Islet precursor cell (in vitro differentiated cells): ENCODE results near the gene DOCK4.
"Not testable (repeated sequence)": the region's sequence is repeated elsewhere in the genome, so short reads cannot be mapped to it uniquely, and the experiment has no call there.

Experiments
- DNase-seq: peaks from one replicate; pipeline ENCODE4 v3.0.0-alpha.2; 2018

DOCK4 gene, protein sequence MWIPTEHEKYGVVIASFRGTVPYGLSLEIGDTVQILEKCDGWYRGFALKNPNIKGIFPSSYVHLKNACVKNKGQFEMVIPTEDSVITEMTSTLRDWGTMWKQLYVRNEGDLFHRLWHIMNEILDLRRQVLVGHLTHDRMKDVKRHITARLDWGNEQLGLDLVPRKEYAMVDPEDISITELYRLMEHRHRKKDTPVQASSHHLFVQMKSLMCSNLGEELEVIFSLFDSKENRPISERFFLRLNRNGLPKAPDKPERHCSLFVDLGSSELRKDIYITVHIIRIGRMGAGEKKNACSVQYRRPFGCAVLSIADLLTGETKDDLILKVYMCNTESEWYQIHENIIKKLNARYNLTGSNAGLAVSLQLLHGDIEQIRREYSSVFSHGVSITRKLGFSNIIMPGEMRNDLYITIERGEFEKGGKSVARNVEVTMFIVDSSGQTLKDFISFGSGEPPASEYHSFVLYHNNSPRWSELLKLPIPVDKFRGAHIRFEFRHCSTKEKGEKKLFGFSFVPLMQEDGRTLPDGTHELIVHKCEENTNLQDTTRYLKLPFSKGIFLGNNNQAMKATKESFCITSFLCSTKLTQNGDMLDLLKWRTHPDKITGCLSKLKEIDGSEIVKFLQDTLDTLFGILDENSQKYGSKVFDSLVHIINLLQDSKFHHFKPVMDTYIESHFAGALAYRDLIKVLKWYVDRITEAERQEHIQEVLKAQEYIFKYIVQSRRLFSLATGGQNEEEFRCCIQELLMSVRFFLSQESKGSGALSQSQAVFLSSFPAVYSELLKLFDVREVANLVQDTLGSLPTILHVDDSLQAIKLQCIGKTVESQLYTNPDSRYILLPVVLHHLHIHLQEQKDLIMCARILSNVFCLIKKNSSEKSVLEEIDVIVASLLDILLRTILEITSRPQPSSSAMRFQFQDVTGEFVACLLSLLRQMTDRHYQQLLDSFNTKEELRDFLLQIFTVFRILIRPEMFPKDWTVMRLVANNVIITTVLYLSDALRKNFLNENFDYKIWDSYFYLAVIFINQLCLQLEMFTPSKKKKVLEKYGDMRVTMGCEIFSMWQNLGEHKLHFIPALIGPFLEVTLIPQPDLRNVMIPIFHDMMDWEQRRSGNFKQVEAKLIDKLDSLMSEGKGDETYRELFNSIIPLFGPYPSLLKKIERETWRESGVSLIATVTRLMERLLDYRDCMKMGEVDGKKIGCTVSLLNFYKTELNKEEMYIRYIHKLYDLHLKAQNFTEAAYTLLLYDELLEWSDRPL (N-terminal part only)

GRCh38 chr7:112206238-112206990 is at the start of gene DOCK4, which contains the start of gene ZNF277:
Gene DOCK4, minus strand, starts transcription at chr7:112206399. Its CDS starts 261 bp downstream, at chr7:112206138.
Gene ZNF277, plus strand, starts transcription at chr7:112206695. Its CDS starts 22 bp downstream, at chr7:112206717.
- peak; percentile 100 for DNase-seq

GRCh38 chr7:112255388-112255720 is 49.2 kb upstream of the DOCK4 start:
- DNase-seq = no peak

DNA sequence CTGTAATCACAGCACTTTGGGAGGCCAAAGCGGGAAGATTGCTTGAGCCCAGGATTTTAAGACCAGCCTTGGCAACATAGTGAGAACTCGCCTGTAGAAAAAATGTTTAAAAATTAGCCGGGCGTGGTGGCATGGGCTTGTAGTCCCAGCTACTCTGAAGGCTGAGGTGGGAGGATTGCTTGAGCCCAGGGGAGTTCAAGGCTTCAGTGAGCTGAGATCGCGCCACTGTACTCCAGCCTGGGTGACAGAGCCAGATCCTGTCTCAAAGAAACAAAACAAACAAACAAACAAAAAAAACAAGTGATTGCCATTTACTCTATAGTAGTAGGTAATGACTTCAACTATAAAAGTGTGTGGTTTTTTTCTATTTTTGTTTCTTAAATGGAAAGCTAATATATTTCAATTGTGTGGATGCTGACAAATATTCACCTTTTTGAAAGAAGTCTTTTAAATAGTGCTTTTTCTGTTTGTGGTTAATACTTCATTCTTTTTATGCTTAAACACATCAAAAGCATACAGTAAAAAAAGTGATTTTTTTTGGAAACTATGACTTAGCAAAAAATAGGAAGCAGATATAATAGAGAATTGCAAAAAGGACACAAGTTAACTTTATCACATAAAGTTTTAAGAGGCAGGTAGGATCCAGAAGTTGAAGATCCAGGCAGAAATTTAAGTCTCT is 48.6 kb upstream of the DOCK4 start:
- DNase-seq = peak; percentile 52

GRCh38 chr7:112254156-112254555 is 48.0 kb upstream of the DOCK4 start:
- no peak for DNase-seq

DNA sequence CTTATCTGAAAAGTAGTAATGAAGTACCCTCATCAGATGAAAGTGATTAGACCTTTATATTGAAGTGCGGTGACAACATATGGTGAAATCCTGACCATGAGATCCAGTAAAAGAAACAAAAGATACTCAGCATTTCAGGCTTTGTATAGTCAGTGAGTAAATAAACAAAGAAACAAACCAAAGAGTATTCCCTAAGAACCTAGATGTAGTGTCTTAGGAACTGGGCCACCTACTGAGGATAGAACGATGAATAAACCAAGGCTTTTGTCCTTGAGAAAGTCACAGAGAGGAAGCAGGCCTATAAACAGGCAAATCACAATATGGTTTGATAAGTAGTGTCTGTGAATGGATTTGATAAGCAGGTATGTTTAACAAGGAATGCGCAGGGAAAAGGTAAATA is 46.5 kb upstream of the DOCK4 start:
- no peak for DNase-seq

DNA sequence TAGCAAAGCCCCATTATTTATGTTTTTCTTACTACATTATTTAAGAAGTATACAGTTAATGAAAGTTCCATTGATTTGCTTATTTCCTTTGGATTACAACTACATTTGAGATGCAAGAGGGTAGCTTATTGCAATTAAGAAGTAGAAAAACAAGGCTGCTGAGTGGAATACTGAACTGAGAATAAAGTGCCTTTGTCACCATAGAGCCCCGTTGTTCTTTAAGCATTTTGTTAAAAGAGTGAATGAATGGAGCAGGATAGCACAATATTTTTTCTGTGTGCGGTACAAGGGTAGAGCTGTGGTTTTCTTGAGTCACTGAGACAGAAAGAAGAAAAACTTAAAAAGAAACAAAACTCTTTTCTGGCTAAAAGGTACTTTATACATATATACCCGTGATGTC is 45.9 kb upstream of the DOCK4 start:
- DNase-seq = no peak

DNA sequence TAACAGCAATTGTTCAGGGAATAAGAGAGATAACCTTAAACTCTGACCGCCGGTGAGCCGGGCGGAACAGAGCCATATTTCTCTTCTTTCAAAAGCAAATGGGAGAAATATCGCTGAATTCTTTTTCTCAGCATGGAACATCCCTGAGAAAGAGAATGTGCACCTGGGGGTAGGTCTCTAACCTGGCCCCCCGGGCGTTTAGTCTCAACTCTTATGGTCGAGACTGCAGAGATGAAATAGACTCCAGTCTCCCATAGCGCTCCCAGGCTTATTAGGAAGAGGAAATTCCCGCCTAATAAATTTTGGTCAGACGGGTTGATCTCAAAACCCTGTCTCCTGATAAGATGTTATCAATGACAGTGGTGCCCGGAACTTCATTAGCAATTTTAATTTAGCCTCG is 43.8 kb upstream of the DOCK4 start:
- DNase-seq = not testable (repeated sequence)

GRCh38 chr7:112248598-112248997 is 42.4 kb upstream of the DOCK4 start:
- DNase-seq = no peak

- peak; percentile 81 for DNase-seq
Measured at GRCh38 chr7:112238852-112239610, 32.8 kb upstream of the DOCK4 start.

- no peak for DNase-seq
Measured at GRCh38 chr7:112238330-112238729, 32.1 kb upstream of the DOCK4 start.

DNA sequence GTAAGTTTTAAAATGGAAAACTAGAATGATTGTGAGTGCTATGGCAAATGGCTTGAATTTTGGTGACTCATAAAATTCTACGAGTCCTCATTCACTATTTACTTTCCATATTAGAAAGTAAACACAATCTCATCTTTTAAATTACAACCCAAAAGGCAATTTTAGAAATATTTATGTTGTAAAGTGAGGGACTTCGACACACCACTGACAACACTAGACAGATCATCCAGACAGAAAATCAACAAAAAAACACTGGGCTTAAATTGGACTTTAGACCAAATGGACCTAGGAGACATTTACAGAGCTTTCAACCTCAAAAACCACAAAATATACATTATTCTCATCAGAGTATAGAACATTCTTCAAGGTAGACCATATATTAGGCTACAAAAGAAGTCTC is 30.4 kb upstream of the DOCK4 start:
- DNase-seq = no peak

DNA sequence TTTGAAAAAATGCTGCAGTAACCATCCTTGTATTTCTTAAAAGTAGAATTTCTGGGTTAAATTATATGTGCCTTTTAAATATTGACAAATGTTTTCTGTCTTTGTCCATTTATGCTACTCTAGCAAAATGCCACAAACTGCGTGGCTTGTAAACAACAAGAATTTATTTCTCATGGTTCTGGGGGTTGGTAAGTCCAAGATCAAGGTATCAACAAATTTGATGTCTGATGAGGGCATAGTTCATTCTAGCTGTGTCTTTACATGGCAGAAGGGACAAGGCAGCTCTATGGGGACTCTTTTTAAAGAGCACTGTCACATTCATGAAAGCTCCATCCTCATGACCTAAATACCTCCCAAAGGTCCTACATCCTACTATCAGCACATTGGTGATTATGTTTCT is 27.9 kb upstream of the DOCK4 start:
- DNase-seq = no peak

DNA sequence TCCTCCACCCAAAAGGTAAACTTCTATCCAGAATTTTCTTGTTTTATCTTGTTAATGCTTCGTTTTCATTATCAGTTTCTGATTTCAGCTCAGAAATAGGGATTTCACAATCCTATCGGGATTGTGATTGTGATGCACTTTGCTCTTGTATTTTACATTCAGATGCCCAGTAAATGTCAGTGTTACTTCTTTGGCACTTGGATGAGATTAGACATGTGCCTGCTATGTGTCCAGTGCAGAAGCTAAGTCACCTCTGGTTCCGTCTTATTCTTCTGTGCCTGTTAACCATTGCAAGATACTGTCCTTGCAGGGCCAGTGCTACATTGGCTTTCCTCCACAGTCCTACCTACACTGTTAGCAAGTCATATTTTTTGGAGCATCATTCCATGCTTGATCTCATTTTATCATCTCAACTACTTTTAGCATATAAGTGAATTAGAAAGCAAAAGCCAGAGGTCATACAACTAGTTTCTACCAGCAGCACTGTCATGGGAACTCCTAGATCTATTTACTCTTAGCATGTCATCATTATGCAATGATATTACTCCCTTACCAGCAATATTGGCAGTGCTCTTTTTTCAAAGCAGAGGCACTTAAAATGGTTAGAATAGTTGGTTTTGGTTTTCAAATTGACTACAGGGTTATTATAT is 27.0 kb upstream of the DOCK4 start:
- no peak for DNase-seq

DNA sequence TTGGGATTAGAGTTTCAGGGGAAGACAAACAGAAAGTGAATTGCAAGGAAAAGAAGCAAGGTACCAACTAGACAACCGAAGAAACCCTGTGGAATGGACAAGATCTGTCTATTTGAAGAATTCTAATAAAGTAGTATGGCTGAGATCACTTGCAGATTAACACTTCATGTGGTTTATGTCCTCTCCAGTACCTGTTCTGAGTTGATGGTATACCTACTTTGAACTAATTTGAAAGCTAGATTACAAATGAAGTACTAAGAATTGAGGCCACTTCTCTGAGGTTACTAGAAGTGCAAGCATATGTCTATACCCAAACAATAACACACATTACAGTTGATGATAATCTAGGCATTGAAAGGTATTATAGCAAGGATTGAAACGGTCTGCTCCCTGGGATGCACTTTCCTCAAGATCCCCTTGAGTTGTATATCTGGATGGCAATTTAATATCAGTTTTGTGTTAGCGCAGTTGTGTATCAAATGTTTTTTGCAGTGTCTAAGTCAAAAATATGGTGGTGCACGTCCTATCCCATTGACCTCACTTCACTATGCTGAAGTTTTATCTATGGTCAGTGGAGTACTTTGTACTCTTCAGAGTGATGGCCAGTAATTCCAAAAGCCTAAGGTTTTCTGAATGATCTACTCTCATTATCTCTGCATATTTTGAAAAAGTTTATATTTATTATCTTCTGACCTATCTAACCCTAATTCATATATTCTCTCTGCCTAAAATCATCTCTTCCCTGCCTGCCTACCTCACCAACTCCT is 26.2 kb upstream of the DOCK4 start:
- DNase-seq = no peak

DNA sequence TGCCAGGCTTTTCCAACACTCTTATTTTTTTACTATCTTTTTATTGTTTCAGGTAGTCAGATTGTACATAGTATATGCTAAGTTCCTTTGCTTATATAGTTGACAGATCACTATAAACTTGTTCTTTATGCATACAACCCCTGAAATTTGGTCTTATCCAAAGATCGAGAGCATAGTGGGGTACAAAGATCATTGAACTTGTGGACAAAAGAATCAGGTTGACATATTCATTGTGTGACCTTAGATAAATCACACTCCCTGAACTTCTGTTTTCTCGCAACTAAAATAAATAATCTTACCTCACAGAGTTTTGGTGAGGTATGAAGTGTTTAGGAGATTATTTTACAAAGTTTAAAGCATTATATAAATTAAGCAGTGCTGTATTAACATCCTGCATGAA is 22.4 kb upstream of the DOCK4 start:
- DNase-seq = no peak

- DNase-seq = no peak
Measured at GRCh38 chr7:112226701-112227276, 20.6 kb upstream of the DOCK4 start.

- no peak for DNase-seq
Measured at GRCh38 chr7:112225006-112225405, 18.8 kb upstream of the DOCK4 start.

- DNase-seq = no peak
Measured at GRCh38 chr7:112224186-112224585, 18.0 kb upstream of the DOCK4 start.

DNA sequence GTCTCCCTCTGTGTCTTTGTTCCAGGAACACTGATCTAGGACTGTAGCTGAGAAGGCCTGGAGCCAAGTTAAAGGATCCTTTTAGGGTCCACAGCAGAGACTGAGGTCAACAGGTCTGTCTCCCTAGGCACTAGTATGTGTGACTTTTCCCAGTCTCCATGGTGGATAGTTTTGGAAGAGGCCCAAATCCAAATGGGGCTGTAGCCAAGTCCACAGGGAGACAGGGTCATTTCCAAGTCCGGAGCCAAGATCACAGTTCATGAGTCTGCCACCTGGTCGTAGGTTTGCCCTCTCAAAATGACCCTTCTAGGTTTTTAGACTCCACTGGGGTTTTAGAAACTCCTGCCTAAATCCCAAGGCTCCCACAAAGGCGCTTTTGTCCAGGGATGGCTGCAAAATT is 17.1 kb upstream of the DOCK4 start:
- no peak for DNase-seq
